ENCODE measurements around the gene MTG2. TPM values are rescaled to one million over a fixed set of nuclear protein-coding genes. Genes with fewer than 3 reads are reported as not detected.

The MTG2 gene
- total RNA-seq, 1 experiment from 2014 or later = 33.9 TPM

DNA sequence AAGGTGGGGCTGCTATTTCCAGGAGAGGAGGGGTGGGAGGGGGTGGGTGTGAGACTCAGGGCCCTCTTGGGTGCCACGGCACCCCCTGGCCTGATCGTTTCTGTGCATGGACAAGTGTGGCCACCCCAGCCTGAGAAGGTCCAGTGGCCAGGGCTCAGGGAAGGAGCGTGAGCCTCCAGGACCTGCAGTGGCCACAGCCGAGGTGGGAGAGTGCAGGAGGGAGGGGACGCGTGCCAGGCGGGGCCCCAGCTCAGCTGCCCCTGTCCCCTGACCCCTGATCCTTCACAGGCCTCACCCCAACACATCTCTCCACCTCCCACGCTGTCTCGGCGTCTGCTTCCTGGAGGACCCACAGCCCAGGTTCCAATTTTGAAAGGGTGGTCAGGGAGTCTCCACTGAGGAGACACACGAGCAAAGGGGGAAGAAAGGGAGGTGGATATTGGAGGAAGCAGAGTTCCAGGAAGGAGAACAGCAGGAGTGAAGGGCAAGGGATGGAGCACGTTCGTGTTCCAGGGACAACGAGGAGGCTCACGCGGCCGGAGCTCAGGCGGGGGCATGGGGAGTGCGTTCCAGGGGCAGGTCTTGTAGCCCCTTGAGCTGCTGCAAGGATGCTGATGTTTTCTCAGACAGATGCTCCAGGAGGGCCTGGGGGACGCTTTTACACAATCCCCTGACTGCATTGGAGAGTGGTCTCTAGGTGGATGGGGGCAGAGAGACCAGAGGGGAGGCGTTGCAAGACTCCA is 41.5 kb downstream of the MTG2 start:
- no peaks in the 10 kb centered on the region for H3K9me2 ChIP-seq (replicated peaks; ENCODE audit: low read length)
- peaks cover 20% of the 10 kb centered on the region for H3K27me3 ChIP-seq (ENCODE audit: low read length)
- no TSS peak for BruUV-seq (replicated peaks)
- CTCF ChIA-PET = no interaction called here
- no peaks in the 10 kb centered on the region for H3F3A ChIP-seq (ENCODE audit: low read length, unreplicated experiment)
- H2AFZ ChIP-seq (ENCODE audit: low read length) = no peak overlapping the region
- H3K4me3 ChIP-seq (ENCODE audit: low read length) = no peak overlapping the region
- H3K36me3 ChIP-seq (ENCODE audit: low read depth, low read length) = no peaks in the 10 kb centered on the region
- POLR2A ChIA-PET (ENCODE audit: unreplicated experiment) = no interaction called here
- DNase-seq (no peak), ATAC-seq (no peak)
- no peaks in the 10 kb centered on the region for H3K9me3 ChIP-seq (ENCODE audit: low read length)
- H3K79me2 ChIP-seq (ENCODE audit: low read length) = no peaks in the 10 kb centered on the region
- no peak overlapping the region for H3K4me2 ChIP-seq (ENCODE audit: low read length)
- no peaks in the 10 kb centered on the region for H4K20me1 ChIP-seq (ENCODE audit: low read length)
- H3K4me1 ChIP-seq (ENCODE audit: insufficient read depth, low read length) = no peaks in the 10 kb centered on the region
- intact Hi-C loops (cut with micrococcal nuclease) = no loop called here
- H3K9ac ChIP-seq (ENCODE audit: low read length) = no peak overlapping the region
- H3K27ac ChIP-seq (ENCODE audit: low read length) = no peak overlapping the region
- TF ChIP-seq EZH2phosphoT487 (IDR thresholded peaks at IDR 0.05; ENCODE audit: borderline replicate concordance, low read length) = no peak
- TF ChIP-seq, protein P1, sequence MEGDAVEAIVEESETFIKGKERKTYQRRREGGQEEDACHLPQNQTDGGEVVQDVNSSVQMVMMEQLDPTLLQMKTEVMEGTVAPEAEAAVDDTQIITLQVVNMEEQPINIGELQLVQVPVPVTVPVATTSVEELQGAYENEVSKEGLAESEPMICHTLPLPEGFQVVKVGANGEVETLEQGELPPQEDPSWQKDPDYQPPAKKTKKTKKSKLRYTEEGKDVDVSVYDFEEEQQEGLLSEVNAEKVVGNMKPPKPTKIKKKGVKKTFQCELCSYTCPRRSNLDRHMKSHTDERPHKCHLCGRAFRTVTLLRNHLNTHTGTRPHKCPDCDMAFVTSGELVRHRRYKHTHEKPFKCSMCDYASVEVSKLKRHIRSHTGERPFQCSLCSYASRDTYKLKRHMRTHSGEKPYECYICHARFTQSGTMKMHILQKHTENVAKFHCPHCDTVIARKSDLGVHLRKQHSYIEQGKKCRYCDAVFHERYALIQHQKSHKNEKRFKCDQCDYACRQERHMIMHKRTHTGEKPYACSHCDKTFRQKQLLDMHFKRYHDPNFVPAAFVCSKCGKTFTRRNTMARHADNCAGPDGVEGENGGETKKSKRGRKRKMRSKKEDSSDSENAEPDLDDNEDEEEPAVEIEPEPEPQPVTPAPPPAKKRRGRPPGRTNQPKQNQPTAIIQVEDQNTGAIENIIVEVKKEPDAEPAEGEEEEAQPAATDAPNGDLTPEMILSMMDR (conservative IDR thresholded peaks at IDR 0.05; ENCODE audit: low read depth, low read length) = no peak
- TF ChIP-seq EZH2 (IDR thresholded peaks at IDR 0.05; ENCODE audit: low read length, unreplicated experiment) = no peak

DNA sequence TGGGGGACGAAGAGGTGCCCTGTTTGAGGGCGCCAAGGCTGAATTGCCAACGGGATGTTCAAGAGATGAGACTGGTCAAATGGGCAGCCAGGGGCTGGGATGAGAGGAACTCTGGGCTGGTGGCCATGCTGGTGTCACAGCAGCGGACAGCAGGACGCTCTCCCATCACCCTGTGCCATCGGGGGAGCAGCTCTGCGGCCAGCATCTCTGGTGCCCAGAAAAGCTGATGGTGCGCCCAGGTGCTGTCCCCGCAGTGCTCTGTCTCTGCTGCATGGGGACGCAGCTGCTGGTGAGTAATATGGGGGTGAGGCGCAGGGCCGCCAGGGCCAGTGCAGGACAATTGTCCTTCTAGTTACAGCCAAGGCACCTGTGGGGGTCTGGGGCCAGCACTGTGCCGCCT is 42.2 kb downstream of the MTG2 start:
- H3K27ac ChIP-seq (ENCODE audit: low read length) = no peak overlapping the region
- BruUV-seq (replicated peaks) = no TSS peak
- ChIA-PET POLR2A (ENCODE audit: unreplicated experiment) (no interaction called here), CTCF (no interaction called here)
- peaks cover 16% of the 10 kb centered on the region for H3K27me3 ChIP-seq (ENCODE audit: low read length)
- H4K20me1 ChIP-seq (ENCODE audit: low read length) = no peaks in the 10 kb centered on the region
- no peaks in the 10 kb centered on the region for H3K9me2 ChIP-seq (replicated peaks; ENCODE audit: low read length)
- no peaks in the 10 kb centered on the region for H3F3A ChIP-seq (ENCODE audit: low read length, unreplicated experiment)
- no peaks in the 10 kb centered on the region for H3K79me2 ChIP-seq (ENCODE audit: low read length)
- no peaks in the 10 kb centered on the region for H3K36me3 ChIP-seq (ENCODE audit: low read depth, low read length)
- H2AFZ ChIP-seq (ENCODE audit: low read length) = no peak overlapping the region
- DNase-seq (no peak), ATAC-seq (no peak)
- TF ChIP-seq, protein P1 (conservative IDR thresholded peaks at IDR 0.05; ENCODE audit: low read depth, low read length) = no peak
- no peak for TF ChIP-seq EZH2 (IDR thresholded peaks at IDR 0.05; ENCODE audit: low read length, unreplicated experiment)
- TF ChIP-seq EZH2phosphoT487 (IDR thresholded peaks at IDR 0.05; ENCODE audit: borderline replicate concordance, low read length) = no peak
- no peaks in the 10 kb centered on the region for H3K4me1 ChIP-seq (ENCODE audit: insufficient read depth, low read length)
- no peak overlapping the region for H3K4me2 ChIP-seq (ENCODE audit: low read length)
- H3K4me3 ChIP-seq (ENCODE audit: low read length) = no peak overlapping the region
- intact Hi-C loops (cut with micrococcal nuclease) = no loop called here
- H3K9ac ChIP-seq (ENCODE audit: low read length) = no peak overlapping the region
- no peaks in the 10 kb centered on the region for H3K9me3 ChIP-seq (ENCODE audit: low read length)

DNA sequence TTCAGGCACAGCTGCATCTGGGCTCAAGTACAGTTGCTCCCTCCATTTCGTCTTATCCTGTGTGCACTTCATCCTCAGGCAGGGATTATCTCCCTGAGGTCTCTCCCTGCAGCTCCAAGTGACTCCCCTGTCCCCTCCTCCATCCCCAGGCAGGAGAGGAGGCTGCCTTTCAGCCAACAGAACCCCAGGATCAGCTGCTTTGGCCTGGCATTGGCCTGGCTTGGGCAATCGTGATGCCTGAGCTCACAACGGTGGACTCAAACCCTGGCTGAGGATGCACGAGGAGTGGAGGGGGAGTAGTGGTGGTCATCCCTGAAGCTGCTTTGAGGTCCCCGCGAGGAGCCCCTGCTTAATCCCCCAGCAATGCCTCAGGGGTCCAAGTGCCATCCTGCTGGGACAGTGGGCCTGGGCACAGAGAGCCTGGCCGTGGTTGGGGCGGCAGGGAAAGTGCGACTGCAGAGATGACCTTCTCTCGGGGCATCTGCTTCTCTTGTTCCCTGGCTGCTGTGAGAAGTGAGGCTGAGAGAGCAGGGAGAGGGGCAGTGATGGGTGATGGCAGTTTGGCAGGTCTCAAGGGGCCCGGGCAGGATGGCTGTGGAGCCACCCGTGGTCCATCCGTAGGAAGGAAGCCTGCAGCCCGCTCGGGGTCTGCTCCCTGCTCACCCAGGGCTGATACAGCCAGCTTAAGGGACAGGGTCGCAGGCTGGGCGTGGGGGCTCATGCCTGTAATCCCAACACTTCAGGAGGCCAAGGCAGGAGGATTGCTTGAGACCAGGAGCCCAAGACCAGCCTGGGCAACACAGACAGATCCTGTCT is 43.2 kb downstream of the MTG2 start:
- no peaks in the 10 kb centered on the region for H3F3A ChIP-seq (ENCODE audit: low read length, unreplicated experiment)
- H3K36me3 ChIP-seq (ENCODE audit: low read depth, low read length) = no peaks in the 10 kb centered on the region
- TF ChIP-seq, protein P1 (conservative IDR thresholded peaks at IDR 0.05; ENCODE audit: low read depth, low read length) = no peak
- TF ChIP-seq EZH2phosphoT487 (IDR thresholded peaks at IDR 0.05; ENCODE audit: borderline replicate concordance, low read length) = no peak
- TF ChIP-seq EZH2 (IDR thresholded peaks at IDR 0.05; ENCODE audit: low read length, unreplicated experiment) = no peak
- no peaks in the 10 kb centered on the region for H3K9me3 ChIP-seq (ENCODE audit: low read length)
- H3K9me2 ChIP-seq (replicated peaks; ENCODE audit: low read length) = no peaks in the 10 kb centered on the region
- H3K4me1 ChIP-seq (ENCODE audit: insufficient read depth, low read length) = no peaks in the 10 kb centered on the region
- H3K27ac ChIP-seq (ENCODE audit: low read length) = no peak overlapping the region
- H4K20me1 ChIP-seq (ENCODE audit: low read length) = no peaks in the 10 kb centered on the region
- no peak overlapping the region for H3K4me3 ChIP-seq (ENCODE audit: low read length)
- ChIA-PET POLR2A (ENCODE audit: unreplicated experiment) (no interaction called here), CTCF (no interaction called here)
- peaks cover 9% of the 10 kb centered on the region for H3K27me3 ChIP-seq (ENCODE audit: low read length)
- H2AFZ ChIP-seq (ENCODE audit: low read length) = no peak overlapping the region
- no peak overlapping the region for H3K4me2 ChIP-seq (ENCODE audit: low read length)
- BruUV-seq (replicated peaks) = no TSS peak
- H3K9ac ChIP-seq (ENCODE audit: low read length) = no peak overlapping the region
- H3K79me2 ChIP-seq (ENCODE audit: low read length) = no peaks in the 10 kb centered on the region
- DNase-seq (no peak), ATAC-seq (no peak)
- intact Hi-C loops (cut with micrococcal nuclease) = no loop called here

All from PC-3 (cell line).